CD4-positive, alpha-beta T cell treated with Interleukin-4 for 1 hour (primary cell): Measurements from ENCODE around the gene NBPF12.
"Not testable (repeated sequence)": the region's sequence is repeated elsewhere in the genome, so short reads cannot be mapped to it uniquely, and the experiment has no call there.

ENCODE experiments used
- DNase-seq, 2 donors: peaks; one replicate each; pipeline ENCODE4 v3.0.0-alpha.2; 2020 to 2022

NBPF12 gene, protein sequence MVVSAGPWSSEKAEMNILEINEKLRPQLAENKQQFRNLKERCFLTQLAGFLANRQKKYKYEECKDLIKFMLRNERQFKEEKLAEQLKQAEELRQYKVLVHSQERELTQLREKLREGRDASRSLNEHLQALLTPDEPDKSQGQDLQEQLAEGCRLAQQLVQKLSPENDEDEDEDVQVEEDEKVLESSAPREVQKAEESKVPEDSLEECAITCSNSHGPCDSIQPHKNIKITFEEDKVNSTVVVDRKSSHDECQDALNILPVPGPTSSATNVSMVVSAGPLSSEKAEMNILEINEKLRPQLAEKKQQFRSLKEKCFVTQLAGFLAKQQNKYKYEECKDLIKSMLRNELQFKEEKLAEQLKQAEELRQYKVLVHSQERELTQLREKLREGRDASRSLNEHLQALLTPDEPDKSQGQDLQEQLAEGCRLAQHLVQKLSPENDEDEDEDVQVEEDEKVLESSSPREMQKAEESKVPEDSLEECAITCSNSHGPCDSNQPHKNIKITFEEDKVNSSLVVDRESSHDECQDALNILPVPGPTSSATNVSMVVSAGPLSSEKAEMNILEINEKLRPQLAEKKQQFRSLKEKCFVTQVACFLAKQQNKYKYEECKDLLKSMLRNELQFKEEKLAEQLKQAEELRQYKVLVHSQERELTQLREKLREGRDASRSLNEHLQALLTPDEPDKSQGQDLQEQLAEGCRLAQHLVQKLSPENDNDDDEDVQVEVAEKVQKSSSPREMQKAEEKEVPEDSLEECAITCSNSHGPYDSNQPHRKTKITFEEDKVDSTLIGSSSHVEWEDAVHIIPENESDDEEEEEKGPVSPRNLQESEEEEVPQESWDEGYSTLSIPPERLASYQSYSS (N-terminal part only)

DNA sequence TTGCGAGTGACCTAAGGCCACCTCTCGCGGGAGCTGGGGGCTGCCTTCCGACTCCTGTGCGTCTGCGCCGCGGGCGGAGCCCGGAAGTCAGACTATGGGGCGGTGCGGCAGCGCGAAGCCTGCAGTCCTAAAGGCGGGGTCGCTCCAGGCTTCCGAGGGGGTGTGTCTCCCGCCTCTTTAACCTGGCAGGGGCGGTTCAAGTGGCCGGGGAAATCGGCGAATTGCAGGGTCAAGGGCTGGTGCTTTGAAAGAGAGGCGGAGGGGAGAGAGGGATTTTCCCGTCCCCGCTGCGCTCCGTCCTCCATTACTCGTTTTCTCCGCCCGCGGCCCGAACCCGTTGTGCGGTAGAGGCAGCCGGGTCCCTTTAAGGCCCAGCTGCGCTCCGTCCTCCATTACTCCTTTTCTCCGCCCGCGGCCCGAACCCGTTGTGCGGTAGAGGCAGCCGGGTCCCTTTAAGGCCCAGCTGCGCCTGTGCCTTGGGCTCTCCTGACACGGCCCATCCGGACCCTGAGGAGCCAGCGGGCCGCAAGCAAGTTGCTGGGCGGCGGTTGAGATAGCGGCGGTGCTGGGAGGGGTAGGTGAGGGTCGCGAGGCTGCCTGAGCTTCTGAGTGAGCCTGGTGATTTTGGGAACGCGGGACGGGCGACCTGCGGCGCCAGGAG, at the start of gene NBPF12:
TSS of gene NBPF12 (plus strand) at position 83 of the 661 bp plus-strand sequence. CDS start 21,820 bp downstream, outside the sequence.
- DNase-seq, result peak; percentile 84 to 85

DNA sequence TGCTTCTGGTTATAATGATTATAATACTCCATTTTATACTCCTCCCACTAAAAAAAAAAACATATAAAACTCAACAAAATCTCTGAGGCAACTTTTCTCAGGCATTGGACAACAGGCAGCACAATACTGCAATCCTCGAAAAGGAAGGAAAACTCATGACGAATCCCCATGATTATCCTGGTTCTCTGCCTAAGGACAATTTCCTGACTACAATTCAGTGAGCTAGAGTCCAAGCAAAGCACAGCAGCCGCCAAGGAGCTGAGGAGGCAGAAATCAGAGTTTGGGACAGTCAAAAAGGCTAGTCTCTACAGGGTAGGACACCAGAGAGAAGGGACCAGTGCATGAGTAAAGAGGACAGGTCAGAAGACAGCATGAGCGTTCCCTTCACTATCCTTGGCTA, 46.8 kb upstream of the NBPF12 start:
- DNase-seq, result not testable (repeated sequence)

DNA sequence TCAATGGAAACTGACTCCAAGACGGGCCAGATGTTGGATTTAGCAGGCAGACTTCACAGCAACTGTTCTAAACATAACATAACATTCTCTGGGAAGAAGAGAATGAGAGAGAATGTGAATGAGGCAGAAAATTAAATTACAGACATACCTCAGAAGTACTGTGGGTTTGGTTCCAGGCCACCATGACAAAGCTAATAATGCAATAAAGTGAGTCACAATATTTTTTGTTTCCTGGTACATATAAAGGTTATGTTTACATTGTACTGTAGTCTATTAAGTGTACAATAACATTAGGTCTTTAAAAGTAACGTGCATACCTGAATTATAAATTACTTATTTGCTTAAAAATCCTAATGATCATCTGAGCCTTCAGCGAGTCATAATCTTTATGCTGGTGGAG, 45.8 kb upstream of the NBPF12 start:
- not testable (repeated sequence) for DNase-seq

DNA sequence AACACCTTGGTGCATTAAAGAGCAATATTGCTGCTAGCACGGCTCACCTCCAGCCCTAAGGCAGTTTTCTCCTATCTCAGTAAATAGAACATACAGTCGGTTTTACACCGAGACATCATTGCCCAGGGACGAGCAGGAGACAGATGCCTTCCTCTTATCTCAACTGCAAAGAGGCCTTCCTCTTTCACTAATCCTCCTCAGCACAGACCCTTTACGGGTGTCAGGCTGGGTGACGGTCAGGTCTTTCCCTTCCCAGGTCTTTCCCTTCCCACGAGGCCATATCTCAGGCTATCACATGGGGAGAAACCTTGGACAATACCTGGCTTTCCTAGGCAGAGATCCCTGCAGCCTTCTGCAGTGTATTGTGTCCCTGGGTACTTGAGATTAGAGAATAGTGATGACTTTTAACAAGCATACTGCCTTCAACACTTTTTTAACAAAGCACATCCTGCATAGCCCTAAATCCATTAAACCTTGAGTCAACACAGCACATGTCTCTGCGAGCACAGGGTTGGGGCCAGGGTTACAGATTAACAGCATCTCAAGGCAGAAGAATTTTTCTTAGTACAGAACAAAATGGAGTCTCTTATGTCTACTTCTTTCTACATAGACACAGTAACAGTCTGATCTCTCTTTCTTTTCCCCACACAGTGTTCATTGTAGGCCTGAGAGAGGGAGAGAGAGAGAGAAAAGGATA, 30.4 kb upstream of the NBPF12 start:
- not testable (repeated sequence) for DNase-seq

DNA sequence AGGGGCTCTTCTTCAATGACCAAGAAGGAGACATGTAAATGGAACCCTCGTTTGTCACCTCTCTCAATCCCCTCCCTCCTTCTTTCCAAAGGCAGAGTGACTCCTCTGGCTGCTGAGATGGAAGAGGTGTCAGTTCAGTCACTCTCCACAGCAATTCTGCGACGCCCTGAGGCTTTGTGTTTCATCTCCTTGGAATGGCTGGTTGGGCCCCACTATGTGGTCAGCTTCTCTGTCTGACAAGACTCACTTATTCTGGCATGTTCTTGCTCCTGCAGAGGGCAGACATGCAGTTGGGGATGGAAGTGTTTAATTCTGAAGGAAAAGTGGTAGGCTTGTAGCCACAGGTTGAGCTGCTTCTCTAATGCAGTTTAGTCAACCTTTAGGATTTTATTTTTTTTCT, 25.1 kb upstream of the NBPF12 start:
- not testable (repeated sequence) for DNase-seq

DNA sequence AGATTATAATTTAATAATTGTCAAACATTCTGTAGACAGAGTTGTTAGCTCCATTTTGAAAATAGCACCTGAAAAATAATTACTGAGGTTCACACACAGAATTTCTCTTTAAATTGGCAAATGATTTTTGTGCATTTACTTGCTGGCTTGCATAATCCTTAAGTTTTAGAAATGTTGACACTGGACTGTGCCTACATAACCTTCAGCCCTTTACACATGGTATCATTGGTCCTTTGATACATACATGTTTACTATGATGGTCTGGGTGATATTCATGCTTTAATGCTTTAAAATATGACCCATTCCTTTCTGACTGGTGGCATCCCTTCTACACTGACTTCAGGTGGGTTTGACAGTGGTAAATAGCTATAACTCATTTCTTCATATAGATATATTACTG, 17.3 kb upstream of the NBPF12 start:
- DNase-seq, result not testable (repeated sequence)

DNA sequence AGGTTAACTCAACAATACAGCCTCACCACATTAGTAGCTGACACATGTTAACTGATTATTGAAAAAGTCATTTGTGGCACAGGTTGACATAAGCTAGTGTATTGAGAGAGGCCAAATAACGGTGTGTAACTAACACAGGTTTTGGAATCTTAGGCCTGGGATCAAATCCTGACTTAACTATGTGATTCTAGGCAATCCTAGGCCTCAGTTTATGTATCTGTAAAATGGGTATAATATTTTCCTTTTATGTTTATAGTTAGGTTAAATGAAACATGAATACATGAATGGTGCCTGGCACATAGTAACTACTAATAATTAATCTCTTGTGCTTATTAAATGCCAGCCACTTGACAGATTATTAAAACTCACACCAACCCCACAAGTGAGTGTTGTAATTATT, 15.5 kb upstream of the NBPF12 start:
- DNase-seq, result not testable (repeated sequence)

DNA sequence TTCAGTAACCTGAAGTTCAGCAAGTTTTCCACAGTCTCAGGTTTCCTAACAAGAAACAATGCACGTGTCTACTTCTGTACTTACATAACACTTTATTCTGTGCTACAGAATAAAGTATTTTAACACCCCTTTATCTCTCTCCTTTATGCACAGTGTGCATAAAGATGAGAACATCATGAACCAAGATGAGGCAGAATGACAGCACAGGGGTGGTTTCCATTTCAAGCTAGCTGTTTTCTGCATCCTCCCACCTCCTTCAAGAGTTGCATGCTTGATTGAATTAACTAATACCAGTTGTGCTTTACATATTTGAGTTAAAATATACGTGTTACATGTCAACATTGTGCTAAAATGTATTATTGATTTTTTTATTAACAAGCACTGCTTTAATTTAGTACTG, 14.0 kb upstream of the NBPF12 start:
- DNase-seq, result not testable (repeated sequence)

DNA sequence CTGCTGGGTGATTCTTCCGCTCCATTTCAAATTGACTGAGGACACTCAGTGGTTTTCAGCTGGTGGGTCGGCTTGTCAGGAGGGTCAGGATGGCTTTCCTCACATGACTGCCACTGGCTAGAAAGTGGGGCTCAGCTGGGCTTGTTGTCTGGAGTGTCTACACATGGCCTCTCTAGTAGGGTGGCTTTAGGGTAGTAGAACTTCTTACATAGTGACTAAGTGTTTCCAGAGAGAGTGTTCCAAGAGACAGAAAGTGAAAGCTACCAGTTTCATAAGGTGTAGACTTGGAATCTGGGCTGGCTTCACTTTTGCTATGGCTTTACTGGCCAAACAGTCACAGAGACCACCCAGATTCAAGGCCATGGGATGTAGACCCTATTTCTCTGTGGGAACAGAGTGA, 11.7 kb upstream of the NBPF12 start:
- DNase-seq, result not testable (repeated sequence)

DNA sequence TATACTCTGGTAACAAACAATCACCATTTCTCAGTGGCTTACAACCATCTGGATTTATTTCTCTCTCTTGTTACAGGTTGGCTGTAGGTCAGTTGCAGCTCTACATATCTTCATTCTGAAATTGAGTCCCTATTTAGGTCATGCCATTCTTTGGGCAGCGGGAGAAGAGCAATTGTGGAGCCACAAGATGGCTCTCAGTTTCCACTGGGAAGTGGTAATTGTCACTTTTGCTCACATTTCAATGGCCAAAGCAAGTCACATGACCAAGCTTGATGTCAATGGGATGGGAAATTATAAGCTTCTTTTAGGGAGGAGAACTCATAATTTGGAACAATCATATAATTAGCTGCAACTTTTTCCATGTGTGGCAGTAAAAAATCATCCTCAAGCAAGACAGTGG, 7.9 kb upstream of the NBPF12 start:
- not testable (repeated sequence) for DNase-seq

DNA sequence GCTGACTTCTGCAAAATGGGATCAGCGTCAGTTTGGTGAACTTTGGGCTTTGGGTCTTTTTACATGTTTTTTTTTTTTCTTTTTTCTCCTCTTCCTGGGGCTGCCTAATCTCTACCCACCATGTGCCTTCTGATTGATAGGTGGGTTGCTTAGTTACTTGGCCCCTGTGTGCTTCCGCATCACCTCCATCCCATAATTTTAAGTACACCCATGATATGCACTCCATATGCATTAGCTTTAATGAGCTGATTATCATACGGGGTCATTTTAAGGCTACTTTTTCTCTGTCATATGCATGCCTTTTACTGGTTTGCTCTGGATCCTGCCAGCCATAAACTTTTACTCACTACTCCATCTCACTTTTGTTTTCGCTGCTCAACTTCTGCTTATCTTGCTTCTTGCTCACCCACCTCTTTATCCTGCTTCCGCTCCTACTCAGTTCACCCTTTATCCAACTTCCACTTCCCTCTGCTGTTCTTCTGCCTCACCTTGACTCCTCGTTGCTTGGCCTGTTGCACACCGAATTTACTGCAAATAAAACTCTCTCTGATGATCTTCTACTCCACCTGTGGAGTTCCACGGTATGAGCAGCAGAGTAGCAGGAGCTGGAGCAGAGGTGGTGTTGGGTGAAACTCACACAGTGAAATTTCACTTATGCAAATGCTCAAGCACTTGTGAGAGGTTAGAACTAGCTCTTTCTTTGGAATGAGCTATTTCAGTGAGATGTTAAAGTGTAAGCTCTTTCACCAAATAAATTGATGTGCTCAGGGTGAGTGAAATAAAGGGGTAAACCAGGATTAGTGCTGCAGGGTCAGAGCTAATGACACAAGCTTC, 3.5 kb upstream of the NBPF12 start:
- peak in 1 of 2 donors; percentile 2 for DNase-seq

DNA sequence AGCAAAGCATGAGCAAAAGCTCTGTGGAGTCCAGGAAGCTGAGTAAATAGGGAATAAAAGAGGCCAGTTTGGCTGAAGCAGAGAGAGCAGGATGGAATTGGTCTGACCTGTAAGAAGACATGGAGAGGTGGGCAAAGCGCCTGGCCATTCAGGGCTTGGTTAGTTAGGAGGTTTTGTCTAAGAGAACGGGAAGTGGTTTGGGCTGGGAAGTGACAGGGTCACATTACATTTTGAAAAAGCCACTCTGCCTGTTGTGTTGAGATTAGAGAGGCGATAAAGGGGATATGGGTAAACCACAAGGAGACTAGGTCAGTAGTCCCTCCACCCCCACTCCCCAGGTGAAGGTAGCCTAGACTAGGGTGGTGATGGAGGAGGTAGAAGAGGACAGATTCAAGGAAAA, 662 bp upstream of the NBPF12 start:
- peak in 1 of 2 donors; percentile 25 for DNase-seq

DNA sequence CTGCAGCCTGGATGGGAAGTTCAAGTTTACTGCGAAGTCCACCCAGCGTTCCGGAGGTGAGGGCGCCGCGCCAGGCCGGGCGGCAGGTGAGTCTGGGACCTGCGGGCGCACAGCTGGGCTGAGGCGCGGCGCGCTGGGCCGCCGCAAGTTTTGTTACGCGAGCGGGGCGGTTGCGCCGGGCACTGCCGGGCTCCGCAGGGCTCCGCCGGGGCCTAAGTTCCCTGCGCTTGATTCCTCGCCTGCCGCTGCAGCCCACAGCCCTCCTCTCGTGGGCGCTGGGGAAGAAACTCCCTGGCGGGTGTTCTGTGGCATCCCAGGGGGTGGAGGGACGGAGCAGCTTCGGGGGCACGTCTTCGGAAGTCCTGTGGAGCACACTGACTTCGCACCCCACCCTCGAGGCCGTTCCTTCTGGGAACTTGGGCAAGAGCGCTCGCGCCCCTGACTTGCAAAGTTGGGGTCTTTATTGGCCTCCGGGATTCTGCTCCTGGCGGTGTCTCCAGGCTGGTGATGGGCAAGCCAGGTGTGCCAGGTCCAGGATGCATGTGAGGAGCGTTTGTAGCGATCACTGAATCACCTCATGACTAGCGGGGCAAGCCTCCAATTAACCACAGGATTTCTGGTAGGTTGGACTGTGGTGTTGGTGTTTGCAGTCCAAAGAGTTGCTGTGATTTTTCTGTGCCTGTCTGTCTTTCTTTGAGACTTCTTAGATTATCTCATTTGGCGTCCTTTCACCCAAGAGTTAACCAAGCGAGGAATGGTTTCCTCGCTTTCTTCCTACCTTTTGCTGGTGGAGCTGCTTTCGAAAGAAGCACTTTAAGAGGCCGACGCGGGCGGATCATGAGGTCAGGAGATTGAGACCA, 1.0 kb downstream of the NBPF12 start:
- DNase-seq, result peak in 1 of 2 donors; percentile 14

DNA sequence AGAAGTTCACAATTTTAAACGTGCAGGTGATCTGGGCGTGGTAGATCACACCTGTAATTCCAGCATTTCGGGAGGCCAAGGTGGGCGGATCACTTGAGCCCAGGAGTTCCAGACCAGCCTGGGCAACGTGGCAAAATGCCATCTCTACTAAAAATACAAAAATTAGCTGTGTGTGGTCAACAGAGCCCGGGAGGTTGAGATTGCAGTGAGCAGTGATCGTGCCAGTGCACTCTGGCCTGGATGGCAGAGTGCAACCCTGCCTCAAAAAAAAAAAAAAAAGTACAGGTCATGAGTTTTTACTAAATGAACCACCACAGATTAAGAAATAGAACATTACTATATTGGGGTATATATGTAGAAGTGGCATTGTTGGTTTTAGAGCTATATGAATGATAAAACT, 2.2 kb downstream of the NBPF12 start:
- DNase-seq, result not testable (repeated sequence)

DNA sequence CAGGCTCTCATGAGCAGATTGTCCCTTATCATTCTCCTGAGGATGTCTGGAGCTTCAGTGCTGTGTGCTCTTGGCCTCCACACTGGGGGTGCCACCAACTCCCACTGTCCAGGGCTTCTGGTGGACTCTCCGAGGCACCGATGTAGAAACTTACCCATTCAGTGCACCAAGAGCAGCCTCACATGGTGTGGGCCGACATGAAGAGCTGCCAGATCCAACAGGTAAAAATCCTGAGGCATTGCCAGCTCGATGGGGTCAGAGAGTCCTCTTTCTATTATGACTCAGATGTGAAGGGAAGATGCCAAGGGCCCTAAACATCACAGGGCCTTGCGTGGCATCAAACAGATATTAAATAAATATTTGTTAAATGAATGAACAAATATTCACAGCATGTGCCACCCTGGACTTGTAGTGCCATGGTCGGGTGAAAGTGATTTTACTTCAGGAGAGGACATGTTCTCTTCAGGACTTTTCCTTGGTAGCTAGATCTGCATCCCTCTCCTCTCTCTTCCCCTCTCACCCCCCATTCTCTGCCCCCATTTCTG, 5.3 kb downstream of the NBPF12 start:
- not testable (repeated sequence) for DNase-seq

DNA sequence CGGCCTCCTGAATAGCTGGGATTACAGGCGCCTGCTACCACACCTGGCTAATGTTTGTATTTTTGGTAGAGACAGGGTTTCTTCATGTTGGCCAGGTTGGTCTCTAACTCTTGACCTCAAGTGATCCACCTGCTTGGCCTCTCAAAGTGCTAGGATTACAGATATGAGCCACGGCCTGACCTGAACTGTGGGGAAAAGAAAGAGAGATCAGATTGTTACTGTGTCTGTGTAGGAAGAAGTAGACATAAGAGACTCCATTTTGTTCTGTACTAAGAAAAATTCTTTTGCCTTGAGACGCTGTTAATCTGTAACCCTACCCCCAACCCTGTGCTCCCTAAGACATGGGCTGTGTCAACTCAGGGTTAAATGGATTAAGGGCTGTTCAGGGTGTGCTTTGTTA, 10.0 kb downstream of the NBPF12 start:
- DNase-seq, result not testable (repeated sequence)

DNA sequence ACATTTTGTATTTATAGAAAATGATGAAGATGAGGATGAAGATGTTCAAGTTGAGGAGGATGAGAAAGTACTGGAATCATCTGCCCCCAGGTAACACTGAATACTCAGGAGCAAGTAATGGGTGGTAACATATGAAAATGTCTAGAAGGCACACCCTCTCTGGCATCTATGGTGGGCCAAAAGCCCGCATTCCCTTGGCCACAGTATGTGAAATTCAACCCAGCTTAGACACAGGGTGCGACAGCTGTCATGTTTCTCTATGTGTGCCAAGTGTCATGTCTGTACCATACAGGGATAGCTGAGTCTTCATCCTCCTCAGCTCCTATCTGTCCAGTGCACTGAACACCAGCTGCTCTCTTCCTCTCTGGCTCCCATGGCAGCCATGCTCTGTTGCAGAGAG, 26.2 kb downstream of the NBPF12 start:
- not testable (repeated sequence) for DNase-seq

DNA sequence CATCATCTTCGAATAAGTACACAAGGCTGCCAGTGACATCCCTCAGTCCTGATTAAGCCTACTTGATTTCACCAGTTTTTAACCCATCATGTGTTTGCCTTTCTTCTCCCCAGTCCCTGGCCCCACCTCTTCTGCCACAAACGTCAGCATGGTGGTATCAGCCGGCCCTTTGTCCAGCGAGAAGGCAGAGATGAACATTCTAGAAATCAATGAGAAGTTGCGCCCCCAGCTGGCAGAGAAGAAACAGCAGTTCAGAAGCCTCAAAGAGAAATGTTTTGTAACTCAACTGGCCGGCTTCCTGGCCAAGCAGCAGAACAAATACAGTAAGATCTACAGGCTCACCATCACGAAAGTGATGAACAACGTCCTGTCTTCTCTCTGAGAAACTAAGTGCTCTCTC, 28.2 kb downstream of the NBPF12 start:
- peak in 1 of 2 donors; percentile 0 for DNase-seq

DNA sequence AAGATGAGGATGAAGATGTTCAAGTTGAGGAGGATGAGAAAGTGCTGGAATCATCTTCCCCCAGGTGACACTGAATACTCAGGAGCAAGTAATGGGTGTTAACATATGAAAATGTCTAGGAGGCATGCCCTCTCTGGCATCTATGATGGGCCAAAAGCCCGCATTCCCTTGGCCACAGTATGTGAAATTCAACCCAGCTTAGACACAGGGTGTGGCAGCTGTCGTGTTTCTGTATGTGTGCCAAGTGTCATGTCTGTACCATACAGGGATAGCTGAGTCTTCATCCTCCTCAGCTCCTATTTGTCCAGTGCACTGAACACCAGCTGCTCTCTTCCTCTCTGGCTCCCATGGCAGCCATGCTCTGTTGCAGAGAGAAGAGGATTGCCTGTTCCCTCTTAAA, 32.5 kb downstream of the NBPF12 start:
- DNase-seq, result not testable (repeated sequence)

DNA sequence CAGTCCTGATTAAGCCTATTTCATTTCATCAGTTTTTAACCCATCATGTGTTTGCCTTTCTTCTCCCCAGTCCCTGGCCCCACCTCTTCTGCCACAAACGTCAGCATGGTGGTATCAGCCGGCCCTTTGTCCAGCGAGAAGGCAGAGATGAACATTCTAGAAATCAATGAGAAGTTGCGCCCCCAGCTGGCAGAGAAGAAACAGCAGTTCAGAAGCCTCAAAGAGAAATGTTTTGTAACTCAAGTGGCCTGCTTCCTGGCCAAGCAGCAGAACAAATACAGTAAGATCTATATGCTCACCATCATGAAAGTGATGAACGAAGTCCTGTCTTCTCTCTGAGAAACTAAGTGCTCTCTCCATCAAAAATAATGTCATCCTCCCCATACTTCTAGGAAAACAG, 34.6 kb downstream of the NBPF12 start:
- not testable (repeated sequence) for DNase-seq
